Smooth muscle cell of the pulmonary artery (primary cell): ENCODE results near the gene ANGEL2. TPM values are rescaled to one million over a fixed set of nuclear protein-coding genes. Genes with fewer than 3 reads are reported as not detected.

Experiments used
- total RNA-seq: library from RNA; depleted of rRNA; stranded (reverse); fragments of >200 nt; gene quantifications from 2 replicates; pipeline ENCODE4 v1.2.3, GENCODE V29; 2014

Gene ANGEL2
- 41.1 and 43.9 TPM in 2 replicates for total RNA-seq

GRCh38 chr1:213015099-213016050, at the start of gene ANGEL2:
ANGEL2 (minus strand) TSS chr1:213015867; CDS start chr1:213015671, 196 bp downstream.

DNA sequence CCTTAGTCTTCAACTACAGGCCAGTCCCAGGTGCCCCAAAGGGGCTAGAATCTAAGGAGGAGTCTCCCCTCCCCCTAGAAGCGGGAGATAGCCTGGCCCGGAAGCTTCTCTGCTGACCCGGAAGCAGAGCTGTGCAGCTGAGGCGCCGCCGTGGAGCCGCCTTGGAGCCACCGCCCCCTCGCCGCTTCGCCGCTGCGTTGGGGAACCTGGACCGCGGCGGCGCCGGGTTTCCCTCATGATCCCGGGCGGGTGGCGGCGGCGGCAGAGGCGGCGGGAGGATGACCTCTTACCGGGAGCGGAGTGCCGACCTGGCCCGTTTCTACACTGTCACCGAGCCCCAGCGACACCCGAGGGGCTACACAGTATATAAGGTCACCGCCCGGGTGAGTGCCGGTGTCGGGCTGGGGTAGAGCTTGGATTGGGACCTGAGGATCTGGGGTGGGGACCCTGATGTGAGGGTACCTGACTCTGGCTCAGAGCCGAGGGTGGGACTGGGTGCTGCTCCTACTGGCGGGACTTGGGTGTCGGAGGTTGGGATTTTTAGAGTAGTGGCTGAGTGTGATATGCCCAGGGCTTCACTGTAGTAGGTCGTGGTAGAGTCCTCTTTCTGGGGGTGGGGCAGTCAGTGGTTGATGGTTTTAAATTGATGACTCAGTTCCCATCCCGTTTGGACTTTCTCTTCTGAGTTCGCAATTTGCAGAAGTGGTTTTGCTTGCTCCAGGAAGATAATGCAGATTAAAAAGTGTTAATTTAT, 35.6 kb upstream of the ANGEL2 start, which contains the start of gene RPS6KC1:
TSS of gene RPS6KC1 (plus strand) at position 115 of the 754 bp plus-strand sequence. CDS start at position 279, 164 bp downstream.

GRCh38 chr1:212950243-212951125, 65.2 kb downstream of the ANGEL2 start, which contains the start of gene VASH2:
VASH2 (plus strand) TSS chr1:212950541; CDS start chr1:212951543, 1,002 bp downstream.

Other genes starting within 250 kb of the ANGEL2 start
- gene NSL1, start 224.1 kb downstream of the ANGEL2 start, total RNA-seq = 21.3 and 34.3 TPM in 2 replicates
- gene TATDN3, start 224.0 kb downstream of the ANGEL2 start, total RNA-seq = 11.0 and 13.9 TPM in 2 replicates
- not detected in 2 replicates for gene SPATA45, start 168.2 kb downstream of the ANGEL2 start, total RNA-seq
- 5.7 and 7.9 TPM in 2 replicates for gene FLVCR1, start 157.6 kb downstream of the ANGEL2 start, total RNA-seq
- 0.03 and 0.26 TPM in 2 replicates for gene VASH2, start 65.3 kb downstream of the ANGEL2 start, total RNA-seq
- gene RPS6KC1, start 35.4 kb upstream of the ANGEL2 start, total RNA-seq = 32.3 and 38.0 TPM in 2 replicates